Spleen (tissue), 11 donors: ENCODE measurements around the gene NKX1-1. TPM values are rescaled to one million over a fixed set of nuclear protein-coding genes. Genes with fewer than 3 reads are reported as not detected.
A peak's percentile ranks its signal among the peaks of the same experiment; 100 is the strongest.

Experiments used
- DNase-seq: peaks from one replicate; pipeline ENCODE4 v3.0.0-alpha.2; 2020
- H3K27ac ChIP-seq, 8 donors: fragments of 200-600 bp; sonication (generic) in 7 of 8; 1 replicate in 4 of 8; 2 replicates in 4 of 8; pipeline versions ENCODE4 v1.5.0 to v1.8.0; 2016 to 2021; ENCODE audit warnings: inconsistent platforms in 4 of 8, mild to moderate bottlenecking in 4 of 8, moderate library complexity in 1 of 8
- H3K27me3 ChIP-seq, 7 donors: fragments of 200-600 bp; sonication (generic) in 6 of 7; replicated peaks in 1 of 7; 1 replicate in 4 of 7; 2 replicates in 3 of 7; pipeline versions ENCODE4 v1.5.0 to v1.8.0; 2016 to 2021; ENCODE audit warnings: inconsistent platforms in 3 of 7, mild to moderate bottlenecking in 1 of 7
- H3K36me3 ChIP-seq, 6 donors: fragments of 200-600 bp; sonication (generic) in 5 of 6; 1 replicate in 4 of 6; 2 replicates in 2 of 6; pipeline versions ENCODE4 v1.5.0 to v1.8.0; 2016 to 2021; ENCODE audit warnings: inconsistent platforms in 2 of 6
- H3K4me1 ChIP-seq, 6 donors: fragments of 200-600 bp; sonication (generic) in 5 of 6; 1 replicate in 3 of 6; 2 replicates in 3 of 6; pipeline versions ENCODE4 v1.5.0 to v1.8.0; 2016 to 2021; ENCODE audit warnings: inconsistent platforms in 3 of 6
- H3K4me3 ChIP-seq, 8 donors: fragments of 200-600 bp; sonication (generic) in 7 of 8; 1 replicate in 4 of 8; 2 replicates in 4 of 8; pipeline versions ENCODE4 v1.5.0 to v1.8.0; 2016 to 2021; ENCODE audit warnings: inconsistent platforms in 4 of 8, mild to moderate bottlenecking in 4 of 8, moderate library complexity in 2 of 8
- H3K9me3 ChIP-seq, 8 donors: fragments of 200-600 bp; sonication (generic) in 7 of 8; 1 replicate in 4 of 8; 2 replicates in 4 of 8; pipeline versions ENCODE4 v1.5.0 to v1.8.0; 2016 to 2021; ENCODE audit warnings: inconsistent platforms in 4 of 8
- POLR2A ChIP-seq, 3 donors: fragments of 450-650 bp; IDR thresholded peaks; one replicate each; pipeline ENCODE4 v1.5.1; 2017; ENCODE audit warnings: antibody characterized with exemption in 3 of 3, mild to moderate bottlenecking in 1 of 3
- POLR2AphosphoS5 ChIP-seq, 3 donors: sonication (generic); formaldehyde crosslinking; IDR thresholded peaks; one replicate each; pipeline ENCODE4 v1.5.1; 2017; ENCODE audit warnings: antibody characterized with exemption in 3 of 3
- WGBS, 5 donors: extraction: QIAGEN DNeasy Blood & Tissue Kit in 3 of 5; methylation state at CpG; one replicate each; pipeline versions ENCODE4 v1.1.5 to v1.1.7; 2013 to 2018; 5-methylcytosine and 5-hydroxymethylcytosine counted together
- intact Hi-C: fragments of 100-400 bp; cut with DNase I; formaldehyde crosslinking; loops from one replicate; pipeline ENCODE4 v1.15.0; 2023; ENCODE audit warnings: low total_unique reads
- polyA plus RNA-seq, 3 donors: library from polyadenylated mRNA; stranded (reverse); fragments of 200-250 nt; gene quantifications; one replicate each; pipeline ENCODE4 v1.2.1, GENCODE V29; 2013
- total RNA-seq, 7 donors: library from RNA; depleted of rRNA in 3 of 7; stranded (reverse); fragments of >200 nt in 3 of 7; fragmentation: NEBNext Ultra II Directional in 4 of 7; extraction: Animal tissue kit (Norgen Biotek cat#: 25700) in 4 of 7; gene quantifications; one replicate each; pipeline versions ENCODE4 v1.1.0 to v1.2.1, GENCODE V29; 2016 to 2021
- TF ChIP-seq, protein P1 (sequence below), 11 experiments: fragments of 200-600 bp in 7 of 11; fragments of 450-650 bp in 4 of 11; sonication (generic) in 4 of 11; IDR thresholded peaks in 8 of 11; conservative IDR thresholded peaks in 3 of 11; 1 replicate in 7 of 11; 2 replicates in 4 of 11; pipeline versions ENCODE4 v1.4.0 to v1.8.0; 2016 to 2021; ENCODE audit warnings: antibody characterized with exemption in 11 of 11, inconsistent platforms in 4 of 11, mild to moderate bottlenecking in 1 of 11
- donor health status: healthy with polysubstance abuse.
- donor health status: DM: no; HTN: no; CAD: no; lungs with moderate emphysema.
- donor health status: DM: no; HTN: no; CAD: no.
- donor health status: Bipolar disorder and iron deficiency.
- donor health status: healthy.
- donor health status: DM: no; HTN: no; CAD: no.
- donor health status: DM: yes; HTN: yes; CAD: no.

Gene NKX1-1
- total and polyA plus RNA-seq, 10 donors, result not detected

DNA sequence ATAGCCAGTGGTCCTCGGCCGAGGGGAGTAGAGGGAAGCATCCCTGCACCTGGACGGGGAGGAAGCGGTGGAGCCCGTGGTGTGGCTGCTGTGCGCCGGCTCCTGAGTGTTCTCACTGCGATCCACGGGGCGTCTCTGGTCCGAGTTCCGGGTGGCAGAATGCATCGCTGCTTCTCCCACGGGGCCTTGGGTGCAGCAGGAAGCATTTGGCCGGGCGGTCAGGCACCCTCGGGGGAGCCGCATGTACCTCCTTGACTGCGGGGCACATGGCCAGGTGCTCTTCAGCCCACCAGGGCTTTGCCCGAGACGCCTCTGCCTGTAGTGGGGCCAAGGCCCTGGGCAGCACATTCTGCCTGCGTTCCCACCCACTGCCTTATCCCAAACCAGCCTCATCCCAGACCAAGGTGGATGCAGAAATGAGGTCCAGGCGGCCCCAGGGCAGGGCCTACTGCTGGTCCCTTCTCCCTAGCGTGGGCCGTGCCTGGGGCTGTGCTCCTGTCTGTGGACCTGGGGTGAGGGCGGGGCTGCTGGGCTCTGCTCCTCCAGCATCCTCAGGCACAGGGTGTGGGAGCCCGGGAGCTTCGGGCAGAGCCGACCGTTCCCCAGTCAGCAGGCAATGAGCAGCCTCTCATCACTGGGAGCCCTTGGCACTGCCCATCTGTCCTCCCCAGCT lies 27.5 kb downstream of the NKX1-1 start:
- 89 to 92% (median 89%) methylated on average over 16 to 30 of the region's 30 CpGs for WGBS, 5 donors
- no peak overlapping the region for H3K4me3 ChIP-seq
- no peaks in the 10 kb centered on the region for H3K27me3 ChIP-seq
- H3K36me3 ChIP-seq, result peaks cover 0 to 96% (median 40%) of the 10 kb centered on the region in 6 donors
- TF ChIP-seq, protein P1, sequence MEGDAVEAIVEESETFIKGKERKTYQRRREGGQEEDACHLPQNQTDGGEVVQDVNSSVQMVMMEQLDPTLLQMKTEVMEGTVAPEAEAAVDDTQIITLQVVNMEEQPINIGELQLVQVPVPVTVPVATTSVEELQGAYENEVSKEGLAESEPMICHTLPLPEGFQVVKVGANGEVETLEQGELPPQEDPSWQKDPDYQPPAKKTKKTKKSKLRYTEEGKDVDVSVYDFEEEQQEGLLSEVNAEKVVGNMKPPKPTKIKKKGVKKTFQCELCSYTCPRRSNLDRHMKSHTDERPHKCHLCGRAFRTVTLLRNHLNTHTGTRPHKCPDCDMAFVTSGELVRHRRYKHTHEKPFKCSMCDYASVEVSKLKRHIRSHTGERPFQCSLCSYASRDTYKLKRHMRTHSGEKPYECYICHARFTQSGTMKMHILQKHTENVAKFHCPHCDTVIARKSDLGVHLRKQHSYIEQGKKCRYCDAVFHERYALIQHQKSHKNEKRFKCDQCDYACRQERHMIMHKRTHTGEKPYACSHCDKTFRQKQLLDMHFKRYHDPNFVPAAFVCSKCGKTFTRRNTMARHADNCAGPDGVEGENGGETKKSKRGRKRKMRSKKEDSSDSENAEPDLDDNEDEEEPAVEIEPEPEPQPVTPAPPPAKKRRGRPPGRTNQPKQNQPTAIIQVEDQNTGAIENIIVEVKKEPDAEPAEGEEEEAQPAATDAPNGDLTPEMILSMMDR (IDR thresholded peaks at IDR 0.05 in 8 of 11, conservative IDR thresholded peaks at IDR 0.05 in 3 of 11), result no peak
- TF ChIP-seq POLR2AphosphoS5 (IDR thresholded peaks at IDR 0.05) (no peak), POLR2A (IDR thresholded peaks at IDR 0.05) (no peak)
- intact Hi-C loops, result no loop called here
- no peaks in the 10 kb centered on the region for H3K9me3 ChIP-seq
- peak; percentile 74 for DNase-seq
- no peak overlapping the region for H3K27ac ChIP-seq
- H3K4me1 ChIP-seq, result no peaks in the 10 kb centered on the region

DNA sequence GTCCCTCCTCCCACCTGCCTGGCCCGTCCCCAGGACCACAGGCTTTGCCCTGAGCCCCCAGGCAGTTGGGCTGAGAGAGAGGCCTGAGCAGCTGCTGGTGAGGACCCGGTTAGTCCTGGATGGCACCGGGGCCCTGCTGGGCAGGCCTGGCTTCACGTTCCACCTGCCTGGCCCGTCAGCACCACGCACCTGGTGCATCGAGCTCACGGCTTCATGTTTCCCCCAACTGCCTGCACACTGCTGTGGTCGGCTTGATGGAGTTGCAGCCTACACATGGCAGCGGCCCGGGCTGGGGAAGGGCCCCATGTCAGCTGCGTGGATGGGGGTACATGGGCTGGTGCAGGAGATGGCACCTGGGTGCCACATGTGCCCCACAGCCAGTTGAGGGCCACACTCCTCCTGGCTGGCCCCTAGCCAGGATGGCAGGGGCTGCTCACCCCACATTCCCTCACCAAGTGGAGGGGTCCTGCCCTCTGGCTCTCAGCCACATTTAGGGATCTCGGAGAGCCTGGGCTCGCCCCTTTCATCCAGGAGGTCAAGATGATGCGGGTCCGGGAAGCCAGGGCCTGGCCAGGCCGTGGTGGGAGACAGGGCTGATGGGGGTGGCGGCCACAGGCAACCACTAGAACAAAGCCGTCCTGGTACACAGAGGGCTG lies 28.5 kb downstream of the NKX1-1 start:
- 90 to 95% (median 92%) methylated on average over 11 to 19 of the region's 19 CpGs for WGBS, 5 donors
- no peak overlapping the region for H3K4me3 ChIP-seq
- TF ChIP-seq POLR2A (IDR thresholded peaks at IDR 0.05), result no peak
- TF ChIP-seq, protein P1 (IDR thresholded peaks at IDR 0.05 in 8 of 11, conservative IDR thresholded peaks at IDR 0.05 in 3 of 11), result no peak
- TF ChIP-seq POLR2AphosphoS5 (IDR thresholded peaks at IDR 0.05), result peak in 1 of 3 donors; percentile 16
- H3K4me1 ChIP-seq, result no peaks in the 10 kb centered on the region
- intact Hi-C loops, result no loop called here
- H3K36me3 ChIP-seq, result peaks cover 0 to 96% (median 42%) of the 10 kb centered on the region in 6 donors
- no peaks in the 10 kb centered on the region for H3K9me3 ChIP-seq
- no peaks in the 10 kb centered on the region for H3K27me3 ChIP-seq
- DNase-seq, result peak; percentile 57
- H3K27ac ChIP-seq, result no peak overlapping the region

DNA sequence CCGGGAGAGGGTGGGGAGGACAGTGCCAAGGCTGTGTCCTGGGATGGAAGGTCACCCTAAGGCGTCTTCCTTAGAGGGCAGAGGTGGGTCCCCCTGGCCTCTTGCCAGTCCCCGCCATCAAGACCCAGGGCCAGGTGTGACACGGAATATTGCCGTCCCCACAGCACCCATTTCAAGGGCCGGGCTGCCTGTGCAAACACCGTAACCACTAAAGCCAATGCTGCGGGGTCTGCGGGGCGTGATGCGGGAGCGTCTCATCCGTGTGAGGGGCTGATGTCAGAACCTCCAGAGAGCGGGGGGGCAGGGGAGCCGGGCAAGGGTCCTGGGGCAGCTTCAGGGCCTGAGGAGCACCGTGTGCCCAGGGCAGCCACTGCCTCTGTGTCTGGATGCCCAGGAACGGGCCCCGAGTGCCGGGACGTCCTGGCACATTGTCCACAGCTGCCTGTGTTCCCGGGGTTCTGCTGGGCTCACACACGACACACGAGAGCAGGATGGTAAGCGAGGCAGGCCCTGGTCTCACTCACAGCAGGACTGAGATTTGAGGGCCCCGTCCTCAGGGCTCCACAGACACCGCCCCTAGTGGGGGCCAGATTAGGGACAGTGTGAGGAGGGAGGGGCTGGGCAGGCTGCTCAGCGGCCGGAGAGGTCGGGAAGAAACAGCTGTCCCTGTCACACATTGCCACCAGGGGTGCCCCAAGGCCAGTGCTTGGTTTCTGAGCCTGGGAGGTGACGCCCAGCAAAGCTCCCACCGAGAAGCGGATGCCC lies 29.2 kb downstream of the NKX1-1 start:
- no peaks in the 10 kb centered on the region for H3K9me3 ChIP-seq
- peaks cover 0 to 96% (median 45%) of the 10 kb centered on the region in 6 donors for H3K36me3 ChIP-seq
- peak; percentile 68 for DNase-seq
- no peak for TF ChIP-seq POLR2AphosphoS5 (IDR thresholded peaks at IDR 0.05)
- no peak for TF ChIP-seq POLR2A (IDR thresholded peaks at IDR 0.05)
- TF ChIP-seq, protein P1 (IDR thresholded peaks at IDR 0.05 in 8 of 11, conservative IDR thresholded peaks at IDR 0.05 in 3 of 11), result no peak
- intact Hi-C loops, result no loop called here
- H3K27me3 ChIP-seq, result no peaks in the 10 kb centered on the region
- H3K27ac ChIP-seq, result no peak overlapping the region
- no peaks in the 10 kb centered on the region for H3K4me1 ChIP-seq
- H3K4me3 ChIP-seq, result no peak overlapping the region
- 91 to 96% (median 94%) methylated on average over 21 to 32 of the region's 32 CpGs for WGBS, 5 donors
